H54 (cell line): ENCODE data around the gene ZBTB4.

Source experiments
- DNase-seq: peaks from one replicate; pipeline ENCODE4 v3.0.0; 2011; ENCODE audit warnings: low spot score, mixed read lengths; ENCODE audit not compliant: insufficient read length
- FAIRE-seq: peaks from 3 replicates; lab custom pipeline; 2011; peaks lifted over from hg19 to GRCh38; lab: Jason Lieb, UNC
- POLR2A ChIP-seq: IDR thresholded peaks from 2 replicates; pipeline ENCODE4 v1.6.1; 2011; ENCODE audit warnings: low read depth, mild to moderate bottlenecking, low read length

ZBTB4 gene

DNA sequence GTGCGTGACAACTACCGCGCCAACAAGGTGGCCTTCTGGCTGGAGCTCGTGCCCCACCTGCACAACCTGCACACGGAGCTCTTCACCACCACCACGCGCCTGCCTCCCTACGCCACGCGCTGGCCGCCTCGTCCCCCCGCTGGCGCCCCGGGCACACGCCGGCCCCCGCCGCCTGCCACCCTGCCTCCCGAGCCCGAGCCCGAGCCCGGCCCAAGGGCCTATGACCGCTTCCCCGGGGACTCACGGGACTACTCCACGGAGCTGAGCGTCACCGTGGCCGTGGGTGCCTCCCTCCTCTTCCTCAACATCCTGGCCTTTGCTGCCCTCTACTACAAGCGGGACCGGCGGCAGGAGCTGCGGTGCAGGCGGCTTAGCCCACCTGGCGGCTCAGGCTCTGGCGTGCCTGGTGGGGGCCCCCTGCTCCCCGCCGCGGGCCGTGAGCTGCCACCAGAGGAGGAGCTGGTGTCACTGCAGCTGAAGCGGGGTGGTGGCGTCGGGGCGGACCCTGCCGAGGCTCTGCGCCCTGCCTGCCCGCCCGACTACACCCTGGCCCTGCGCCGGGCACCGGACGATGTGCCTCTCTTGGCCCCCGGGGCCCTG is 62.3 kb downstream of the ZBTB4 start:
- FAIRE-seq = no peak
- TF ChIP-seq POLR2A = no peak
- DNase-seq = no peak

DNA sequence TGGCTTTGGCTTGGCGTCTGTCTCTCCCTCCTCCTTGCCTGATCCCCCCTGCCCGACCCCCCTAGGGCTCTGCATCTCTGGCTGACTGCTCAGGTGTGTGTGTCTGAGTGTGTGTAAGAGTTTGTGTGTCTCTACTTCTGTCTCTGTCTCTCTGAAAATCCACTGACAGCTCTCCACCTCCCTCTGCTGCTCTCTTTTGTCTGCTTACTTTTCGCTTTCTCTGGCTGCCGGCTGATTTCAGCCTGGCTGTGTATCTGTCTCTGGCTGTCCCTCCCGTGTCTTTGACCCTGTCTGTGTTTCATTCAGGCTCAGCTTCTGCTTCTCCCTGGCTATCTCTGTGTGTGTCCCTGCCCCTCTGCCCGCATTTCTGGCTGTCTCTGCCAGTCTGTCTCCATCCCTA is 63.1 kb downstream of the ZBTB4 start:
- FAIRE-seq (no peak), DNase-seq (no peak)
- TF ChIP-seq POLR2A = no peak

DNA sequence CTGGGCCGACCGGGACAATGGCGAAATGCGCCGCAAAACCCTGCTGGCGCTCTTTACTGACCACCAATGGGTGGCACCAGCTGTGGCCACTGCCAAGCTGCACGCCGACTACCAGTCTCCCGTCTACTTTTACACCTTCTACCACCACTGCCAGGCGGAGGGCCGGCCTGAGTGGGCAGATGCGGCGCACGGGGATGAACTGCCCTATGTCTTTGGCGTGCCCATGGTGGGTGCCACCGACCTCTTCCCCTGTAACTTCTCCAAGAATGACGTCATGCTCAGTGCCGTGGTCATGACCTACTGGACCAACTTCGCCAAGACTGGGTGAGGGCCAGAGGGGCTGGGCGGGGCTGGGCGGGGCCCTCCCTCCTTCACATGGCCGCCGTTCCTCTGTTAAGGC is 63.6 kb downstream of the ZBTB4 start:
- DNase-seq (no peak), FAIRE-seq (no peak)
- no peak for TF ChIP-seq POLR2A

DNA sequence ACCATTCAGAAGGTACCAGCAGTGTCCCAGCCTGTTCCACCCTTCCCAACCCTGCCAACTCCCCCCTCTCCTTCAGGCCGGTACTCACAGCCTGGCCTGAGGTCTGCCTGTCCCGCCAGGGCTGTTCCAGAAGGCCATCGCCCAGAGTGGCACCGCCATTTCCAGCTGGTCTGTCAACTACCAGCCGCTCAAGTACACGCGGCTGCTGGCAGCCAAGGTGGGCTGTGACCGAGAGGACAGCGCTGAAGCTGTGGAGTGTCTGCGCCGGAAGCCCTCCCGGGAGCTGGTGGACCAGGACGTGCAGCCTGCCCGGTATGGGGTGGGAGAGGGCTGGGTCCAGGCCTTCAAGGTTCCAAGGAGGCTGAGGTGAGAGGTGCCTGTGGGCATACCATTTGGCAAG is 64.6 kb downstream of the ZBTB4 start:
- DNase-seq (no peak), FAIRE-seq (no peak)
- no peak for TF ChIP-seq POLR2A

DNA sequence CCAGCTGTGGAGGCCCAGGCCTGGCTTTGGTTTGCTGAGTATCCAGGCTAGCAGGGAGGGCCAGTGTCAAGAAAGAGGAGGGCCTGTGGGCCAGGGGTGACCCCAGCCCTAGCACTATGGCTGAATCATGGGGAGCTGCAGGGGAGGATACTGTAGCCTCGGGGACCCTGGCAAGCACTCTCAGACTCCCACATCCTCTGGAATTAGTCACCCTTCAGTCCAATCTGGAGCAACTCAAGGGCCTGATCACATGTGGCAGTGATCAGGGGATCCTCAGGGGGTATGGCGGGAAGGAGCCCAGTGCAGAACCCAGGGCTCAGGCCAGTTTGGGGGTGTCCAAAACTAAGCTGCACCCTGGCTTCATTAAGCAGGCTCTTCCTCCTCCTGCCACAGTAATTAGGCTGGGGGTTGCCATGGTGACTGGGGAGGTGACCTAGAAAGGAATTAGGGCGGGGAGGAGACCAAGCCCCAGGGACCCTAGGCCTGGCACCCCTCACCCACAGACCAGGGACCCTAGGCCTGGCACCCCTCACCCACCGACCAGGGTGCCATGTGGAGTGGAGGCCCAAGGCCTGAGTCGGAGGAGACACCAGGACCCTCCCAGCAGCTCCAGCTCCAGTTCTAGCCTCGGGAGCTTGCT is 66.0 kb downstream of the ZBTB4 start:
- DNase-seq = peak; percentile 95
- FAIRE-seq = peak; percentile 61
- no peak for TF ChIP-seq POLR2A

DNA sequence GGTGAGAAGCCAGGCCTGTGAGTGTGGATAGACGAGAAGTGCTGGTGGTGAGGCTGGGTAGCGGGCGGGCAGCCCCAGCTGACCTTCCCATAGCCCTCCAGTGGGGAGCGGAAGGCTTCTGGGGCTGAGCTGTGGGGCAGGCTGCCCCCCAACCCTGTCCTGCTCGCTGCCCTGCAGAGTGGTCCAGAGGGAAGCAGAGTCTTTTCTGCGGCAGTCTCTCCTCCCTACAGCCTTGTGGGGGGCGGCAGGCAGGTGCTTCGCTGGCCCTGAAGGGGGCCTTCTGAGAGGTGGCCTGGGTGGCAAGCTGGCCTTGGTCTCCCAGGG is 68.0 kb downstream of the ZBTB4 start:
- no peak for TF ChIP-seq POLR2A
- FAIRE-seq = no peak

DNA sequence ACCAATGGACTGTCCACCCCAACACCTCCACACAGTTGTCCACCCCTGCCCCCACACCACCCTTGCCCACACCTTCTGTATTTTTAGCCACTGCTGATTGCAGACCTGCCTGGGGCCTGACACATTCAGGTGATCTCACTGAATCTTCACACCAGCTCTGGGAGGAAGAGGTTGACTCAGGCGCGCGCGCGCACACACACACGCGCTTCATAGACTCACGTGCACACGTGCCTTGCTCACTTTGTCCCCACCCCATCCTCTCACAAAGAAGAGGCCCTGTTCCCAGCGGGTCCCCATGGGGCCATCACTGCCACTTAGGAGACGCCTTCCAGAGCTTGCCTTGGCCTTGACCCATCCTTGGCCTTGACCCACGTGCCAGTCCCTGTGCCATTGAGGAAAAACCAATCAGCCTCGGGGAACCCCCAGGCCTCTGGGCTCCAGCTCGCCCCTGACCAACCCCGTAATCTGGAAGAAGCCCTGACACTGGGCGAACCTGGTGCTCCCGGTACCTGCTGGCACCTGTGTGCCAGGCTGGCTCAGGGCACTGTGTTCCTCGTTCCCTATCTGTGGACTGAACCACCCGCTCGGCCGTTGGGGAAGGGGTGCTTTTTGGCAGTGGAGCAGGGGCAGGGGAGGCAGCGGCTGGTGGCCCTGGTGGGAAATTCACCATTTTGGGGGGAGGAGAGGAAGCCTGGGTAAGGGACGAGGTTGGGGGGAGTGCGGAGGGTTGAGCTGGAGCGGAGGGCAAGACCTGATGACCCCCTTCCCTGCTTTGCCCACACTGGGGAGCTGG is 68.6 kb downstream of the ZBTB4 start:
- DNase-seq (no peak), FAIRE-seq (no peak)
- no peak for TF ChIP-seq POLR2A

More for the DNA sequence above, 68.0 kb downstream of the ZBTB4 start:
- DNase-seq = no peak

DNA sequence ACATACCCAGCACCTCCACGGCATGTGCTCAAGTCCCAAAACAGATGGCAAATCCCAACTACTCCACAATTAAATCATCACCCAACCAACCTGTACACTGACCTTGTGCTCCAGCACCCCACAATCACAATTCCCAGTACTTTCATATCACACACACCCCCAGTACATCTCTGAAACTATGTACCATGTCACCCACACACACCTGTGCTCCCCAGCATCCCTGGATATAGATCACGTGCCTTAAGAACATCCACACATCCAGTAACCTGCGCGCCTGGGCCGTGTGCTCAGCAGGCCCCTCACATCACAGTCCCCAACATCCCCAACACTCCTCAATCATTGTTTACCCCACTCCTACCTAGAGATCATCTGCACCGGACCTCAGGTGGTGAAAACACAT is 69.7 kb downstream of the ZBTB4 start:
- FAIRE-seq = no peak
- no peak for TF ChIP-seq POLR2A
- no peak for DNase-seq
